Hepatocyte (in vitro differentiated cells): ENCODE data around the gene SPATS1.

Source experiments
- EZH2 ChIP-seq: fragments of 200-600 bp; sonication (generic); IDR thresholded peaks from 2 replicates; pipeline ENCODE4 v1.6.1; 2016; ENCODE audit warnings: antibody characterized with exemption, mild to moderate bottlenecking, borderline replicate concordance
- EZH2phosphoT487 ChIP-seq: fragments of 200-600 bp; sonication (generic); IDR thresholded peaks from one replicate; pipeline ENCODE4 v1.6.1; 2018; ENCODE audit warnings: antibody characterized with exemption, mild to moderate bottlenecking, low read depth, moderate library complexity; ENCODE audit not compliant: unreplicated experiment, severe bottlenecking
- TF ChIP-seq, protein P1 (sequence below): fragments of 200-600 bp; sonication (generic); IDR thresholded peaks from 2 replicates; pipeline ENCODE4 v1.5.1; 2016; ENCODE audit warnings: antibody characterized with exemption, mild to moderate bottlenecking; ENCODE audit not compliant: poor library complexity

DNA sequence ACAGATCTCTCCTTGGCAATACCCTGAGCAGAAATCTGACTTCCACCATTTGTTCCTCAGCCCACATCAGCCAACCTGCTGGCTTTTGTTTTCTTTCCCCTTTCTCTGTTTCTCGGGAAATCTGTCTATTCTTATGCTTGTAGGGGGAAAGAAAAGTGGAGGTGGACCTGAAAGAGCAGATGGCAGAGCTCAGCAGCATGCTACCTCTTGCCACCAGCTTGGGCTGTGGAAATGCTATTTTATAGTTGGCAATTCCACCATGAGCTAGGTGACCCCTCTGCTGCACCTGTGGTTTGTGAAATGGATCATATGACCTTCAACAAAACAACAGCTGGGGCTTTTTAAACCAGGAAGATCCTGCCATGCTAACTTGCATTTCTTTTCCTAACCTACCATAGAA, 6.8 kb upstream of the SPATS1 start:
- TF ChIP-seq, protein P1, sequence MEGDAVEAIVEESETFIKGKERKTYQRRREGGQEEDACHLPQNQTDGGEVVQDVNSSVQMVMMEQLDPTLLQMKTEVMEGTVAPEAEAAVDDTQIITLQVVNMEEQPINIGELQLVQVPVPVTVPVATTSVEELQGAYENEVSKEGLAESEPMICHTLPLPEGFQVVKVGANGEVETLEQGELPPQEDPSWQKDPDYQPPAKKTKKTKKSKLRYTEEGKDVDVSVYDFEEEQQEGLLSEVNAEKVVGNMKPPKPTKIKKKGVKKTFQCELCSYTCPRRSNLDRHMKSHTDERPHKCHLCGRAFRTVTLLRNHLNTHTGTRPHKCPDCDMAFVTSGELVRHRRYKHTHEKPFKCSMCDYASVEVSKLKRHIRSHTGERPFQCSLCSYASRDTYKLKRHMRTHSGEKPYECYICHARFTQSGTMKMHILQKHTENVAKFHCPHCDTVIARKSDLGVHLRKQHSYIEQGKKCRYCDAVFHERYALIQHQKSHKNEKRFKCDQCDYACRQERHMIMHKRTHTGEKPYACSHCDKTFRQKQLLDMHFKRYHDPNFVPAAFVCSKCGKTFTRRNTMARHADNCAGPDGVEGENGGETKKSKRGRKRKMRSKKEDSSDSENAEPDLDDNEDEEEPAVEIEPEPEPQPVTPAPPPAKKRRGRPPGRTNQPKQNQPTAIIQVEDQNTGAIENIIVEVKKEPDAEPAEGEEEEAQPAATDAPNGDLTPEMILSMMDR = no peak
- TF ChIP-seq EZH2 = no peak
- TF ChIP-seq EZH2phosphoT487 = no peak
